Small intestine (tissue), 7 donors: ENCODE data around the gene ZNF330. TPM values are rescaled to one million over a fixed set of nuclear protein-coding genes. Genes with fewer than 3 reads are reported as not detected.

ENCODE experiments used
- DNase-seq, 2 donors: peaks; one replicate each; pipeline versions ENCODE4 v3.0.0 to v3.0.0-alpha.2; 2013
- FAIRE-seq: peaks from 2 replicates; lab custom pipeline; 2012; peaks lifted over from hg19 to GRCh38; lab: Jason Lieb, UNC
- H3K27ac ChIP-seq, 3 donors: one replicate each; pipeline ENCODE4 v1.5.1; 2013; ENCODE audit warnings: low read length in 2 of 3, mild to moderate bottlenecking in 2 of 3, control low read depth in 1 of 3, inconsistent platforms in 1 of 3, low read depth in 1 of 3, moderate library complexity in 1 of 3
- H3K27me3 ChIP-seq, 3 donors: one replicate each; pipeline ENCODE4 v1.6.1; 2013; ENCODE audit warnings: low read length in 3 of 3, inconsistent platforms in 1 of 3; ENCODE audit not compliant: control insufficient read depth in 3 of 3, insufficient read depth in 3 of 3
- H3K36me3 ChIP-seq, 3 donors: one replicate each; pipeline ENCODE4 v1.6.1; 2013; ENCODE audit warnings: low read length in 3 of 3, inconsistent platforms in 1 of 3, low read depth in 1 of 3, mild to moderate bottlenecking in 1 of 3, moderate library complexity in 1 of 3; ENCODE audit not compliant: control insufficient read depth in 3 of 3, insufficient read depth in 2 of 3
- H3K4me1 ChIP-seq, 3 donors: one replicate each; pipeline ENCODE4 v1.6.1; 2013; ENCODE audit warnings: low read length in 2 of 3, inconsistent platforms in 1 of 3, low read depth in 1 of 3, mild to moderate bottlenecking in 1 of 3, moderate library complexity in 1 of 3; ENCODE audit not compliant: control insufficient read depth in 3 of 3, insufficient read depth in 2 of 3
- H3K4me3 ChIP-seq, 3 donors: one replicate each; pipeline ENCODE4 v1.5.1; 2013; ENCODE audit warnings: low read length in 3 of 3, control low read depth in 1 of 3, inconsistent platforms in 1 of 3, low read depth in 1 of 3, mild to moderate bottlenecking in 1 of 3, moderate library complexity in 1 of 3
- H3K9me3 ChIP-seq, 2 donors: one replicate each; pipeline ENCODE4 v1.6.1; 2013; ENCODE audit warnings: low read depth in 1 of 2, low read length in 1 of 2; ENCODE audit not compliant: control insufficient read depth in 2 of 2, insufficient read depth in 1 of 2
- WGBS, 3 donors: extraction: QIAGEN DNeasy Blood & Tissue Kit; methylation state at CpG; one replicate each; pipeline ENCODE4 v1.1.7; 2013; 5-methylcytosine and 5-hydroxymethylcytosine counted together
- polyA plus RNA-seq, 4 donors: library from polyadenylated mRNA; stranded (reverse) in 3 of 4; unstranded in 1 of 4; fragments of 200-250 nt in 3 of 4; fragments of 120-200 nt in 1 of 4; gene quantifications; one replicate each; pipeline versions ENCODE4 v1.2.1 to v1.2.3, GENCODE V29; 2013
- donor health status: healthy with polysubstance abuse.
- donor health status: control.
- donor health status: control.
- donor health status: Bipolar disorder and iron deficiency.
- donor health status: healthy.

ZNF330 gene
- polyA plus RNA-seq, 4 donors: 17.9 to 46.7 (median 23.9) TPM

- Histone ChIP-seq H3K4me1 (no peaks in the 10 kb centered on the region), H3K4me3 (no peak overlapping the region), H3K27me3 (peaks cover 0 to 2% (median 0%) of the 10 kb centered on the region in 3 donors), H3K36me3 (no peaks in the 10 kb centered on the region), H3K9me3 (no peaks in the 10 kb centered on the region), H3K27ac (no peak overlapping the region)
- no peak for DNase-seq
- no peak for FAIRE-seq
Observed at GRCh38 chr4:141258558-141258957, 37.9 kb downstream of the ZNF330 start.

DNA sequence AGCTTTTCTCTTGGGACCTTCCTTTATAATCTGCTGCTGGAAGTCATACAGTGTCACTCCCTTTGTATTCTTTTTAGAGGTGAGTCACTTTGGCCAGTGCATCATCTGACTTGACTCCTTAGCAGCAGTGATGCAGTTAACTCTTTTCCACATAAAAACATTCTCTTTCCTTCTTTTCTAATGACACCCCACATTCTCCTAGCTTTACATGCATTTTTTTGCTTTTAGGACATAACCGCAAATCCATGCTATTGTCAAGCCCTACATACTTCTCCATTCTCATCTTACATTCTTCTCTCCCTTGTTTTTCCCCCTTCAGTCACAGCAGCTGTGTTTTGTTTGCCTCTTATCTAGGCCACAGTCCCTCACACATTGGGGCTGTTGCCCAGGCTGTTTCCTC is 55.1 kb downstream of the ZNF330 start:
- FAIRE-seq: no peak

GRCh38 chr4:141283152-141283551 is 62.5 kb downstream of the ZNF330 start:
- Histone ChIP-seq H3K36me3 (no peaks in the 10 kb centered on the region), H3K4me3 (no peak overlapping the region), H3K4me1 (no peaks in the 10 kb centered on the region), H3K27me3 (no peaks in the 10 kb centered on the region), H3K9me3 (no peaks in the 10 kb centered on the region), H3K27ac (no peak overlapping the region)
- FAIRE-seq (no peak), DNase-seq (no peak)
- 90 to 98% (median 93%) methylated on average over 2 of the region's 2 CpGs for WGBS, 3 donors

More for the DNA sequence above, 55.1 kb downstream of the ZNF330 start:
- H3K4me1 ChIP-seq: no peaks in the 10 kb centered on the region
- H3K4me3 ChIP-seq: no peak overlapping the region
- no peaks in the 10 kb centered on the region for H3K9me3 ChIP-seq
- no peak for DNase-seq
- H3K27me3 ChIP-seq: no peaks in the 10 kb centered on the region
- 55 to 88% (median 65%) methylated on average over 1 of the region's 1 CpG for WGBS, 3 donors
- no peak overlapping the region for H3K27ac ChIP-seq
- H3K36me3 ChIP-seq: no peaks in the 10 kb centered on the region

GRCh38 chr4:141283563-141283962 is 62.9 kb downstream of the ZNF330 start:
- Histone ChIP-seq H3K36me3 (no peaks in the 10 kb centered on the region), H3K27ac (no peak overlapping the region), H3K9me3 (no peaks in the 10 kb centered on the region), H3K4me1 (no peaks in the 10 kb centered on the region), H3K27me3 (no peaks in the 10 kb centered on the region), H3K4me3 (no peak overlapping the region)
- FAIRE-seq: no peak
- WGBS, 3 donors: 88 to 90% (median 88%) methylated on average over 2 of the region's 2 CpGs
- no peak for DNase-seq

Other genes starting within 250 kb of the ZNF330 start
- 1 to 10 TPM in 2 of 4 donors, under 1 TPM in 1, not detected in 1; 0.27 to 2.3 (median 1.1) TPM for gene RNF150, start 87.4 kb upstream of the ZNF330 start, polyA plus RNA-seq